GM21390 (cell line): ENCODE measurements around the gene WBP1.
"Not testable (repeated sequence)": the region's sequence is repeated elsewhere in the genome, so short reads cannot be mapped to it uniquely, and the experiment has no call there.

Source experiments
- ATAC-seq: cut with Tn5 transposase; IDR thresholded peaks from one replicate; pipeline ENCODE4 v1.9.1; 2021; ENCODE audit not compliant: unreplicated experiment

Gene WBP1

DNA sequence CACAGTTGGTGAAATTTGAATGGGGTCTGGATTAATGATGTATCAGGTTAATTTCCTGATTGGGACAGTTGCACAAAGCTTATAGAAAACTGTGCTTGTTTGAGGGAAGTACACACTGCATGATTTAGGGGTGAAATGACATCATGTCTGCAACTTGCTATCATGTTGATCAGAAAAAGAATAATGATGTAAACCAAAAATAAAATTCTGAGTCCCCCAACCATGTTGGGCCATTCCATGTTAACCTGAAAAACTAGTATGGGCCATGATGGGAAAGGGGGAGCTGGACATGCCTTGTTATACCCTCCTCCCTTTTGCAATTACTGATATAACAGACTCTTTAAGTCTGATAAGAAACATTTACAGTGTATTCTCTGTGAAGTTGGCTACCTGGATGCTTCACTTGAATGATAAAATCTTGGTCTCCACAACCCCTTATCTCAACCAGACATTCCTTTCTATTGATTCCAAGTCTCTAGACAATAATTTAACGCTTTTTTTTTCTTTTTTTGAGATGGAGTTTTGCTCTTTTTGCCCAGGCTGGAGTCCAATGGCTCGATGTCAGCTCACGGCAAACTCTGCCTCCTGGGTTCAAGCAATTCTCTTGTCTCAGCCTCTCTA is 7.6 kb upstream of the WBP1 start:
- ATAC-seq: no peak

DNA sequence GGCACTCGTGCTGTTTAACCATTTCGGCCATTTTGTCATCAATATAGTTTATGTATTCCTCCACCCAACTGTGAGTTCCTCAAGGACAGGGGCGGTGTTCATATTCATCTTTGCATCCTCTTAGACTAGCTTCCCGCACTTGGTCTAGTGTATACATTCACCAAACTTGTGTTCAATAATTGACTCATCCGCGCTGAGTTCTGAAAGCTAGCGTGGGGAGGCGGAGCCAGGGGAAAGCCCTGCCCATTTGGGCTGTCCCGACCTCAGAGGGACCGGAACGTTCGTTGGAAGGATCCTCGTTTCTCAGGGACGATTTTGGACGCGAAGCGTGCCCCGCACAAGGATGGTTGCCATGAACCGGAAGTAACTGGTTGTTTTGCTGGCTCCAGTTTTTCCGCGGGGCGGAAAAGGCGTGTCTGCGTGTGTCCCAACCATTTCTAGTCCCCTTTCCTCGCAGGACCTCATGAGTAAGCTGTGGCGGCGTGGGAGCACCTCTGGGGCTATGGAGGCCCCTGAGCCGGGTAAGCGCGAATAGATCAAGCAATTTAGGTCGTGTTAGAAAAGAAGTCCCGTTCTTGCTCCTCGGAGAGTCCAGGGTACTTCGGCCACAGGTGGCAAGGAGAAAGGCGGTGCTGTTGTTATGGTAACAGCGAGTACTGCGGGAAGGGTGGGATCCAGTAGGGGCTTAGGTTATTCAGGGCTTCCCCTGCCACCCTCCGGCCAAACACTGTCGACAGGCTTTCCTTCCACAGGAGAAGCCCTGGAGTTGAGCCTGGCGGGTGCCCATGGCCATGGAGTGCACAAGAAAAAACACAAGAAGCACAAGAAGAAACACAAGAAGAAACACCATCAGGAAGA is 3.4 kb upstream of the WBP1 start, which contains the start of gene INO80B:
TSS of gene INO80B (plus strand) at position 434 of the 858 bp plus-strand sequence. CDS start at position 464, 30 bp downstream.
- ATAC-seq: peak; percentile 39

DNA sequence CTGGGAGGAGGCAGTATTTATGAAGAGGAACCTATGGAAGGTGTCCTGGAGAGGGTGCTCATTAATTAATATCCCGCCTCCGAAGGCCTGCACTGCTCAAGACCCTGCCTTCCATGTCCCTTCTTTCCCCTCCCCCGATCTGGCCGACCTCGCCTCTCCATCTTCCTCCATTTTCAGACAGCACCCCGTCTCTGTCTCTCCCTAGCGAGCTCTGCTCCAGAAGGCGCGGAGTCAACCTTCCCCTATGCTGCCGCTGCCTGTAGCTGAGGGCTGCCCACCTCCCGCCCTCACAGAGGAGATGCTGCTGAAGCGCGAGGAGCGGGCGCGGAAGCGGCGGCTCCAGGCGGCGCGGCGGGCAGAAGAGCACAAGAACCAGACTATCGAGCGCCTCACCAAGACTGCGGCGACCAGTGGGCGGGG is 1.1 kb upstream of the WBP1 start:
- ATAC-seq: no peak

DNA sequence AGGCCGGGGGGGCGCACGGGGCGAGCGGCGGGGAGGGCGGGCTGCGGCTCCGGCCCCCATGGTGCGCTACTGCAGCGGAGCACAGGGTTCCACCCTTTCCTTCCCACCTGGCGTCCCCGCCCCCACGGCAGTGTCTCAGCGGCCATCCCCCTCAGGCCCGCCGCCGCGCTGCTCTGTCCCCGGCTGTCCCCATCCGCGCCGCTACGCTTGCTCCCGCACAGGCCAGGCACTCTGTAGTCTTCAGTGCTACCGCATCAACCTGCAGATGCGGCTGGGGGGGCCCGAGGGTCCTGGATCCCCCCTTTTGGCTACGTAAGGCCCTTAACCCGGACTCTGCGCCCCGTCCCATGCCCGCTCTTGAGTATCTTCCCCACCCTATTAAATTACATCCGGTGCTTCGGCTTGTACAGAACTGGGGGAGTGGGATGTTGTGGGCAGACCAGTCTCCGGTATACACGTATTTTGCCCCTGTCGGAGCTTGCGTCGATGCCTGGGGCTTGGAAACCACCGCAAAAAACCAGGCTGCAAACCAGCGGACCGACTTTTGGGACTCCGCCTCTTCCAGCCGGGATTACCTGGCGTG is 598 bp upstream of the WBP1 start:
- peak; percentile 31 for ATAC-seq

DNA sequence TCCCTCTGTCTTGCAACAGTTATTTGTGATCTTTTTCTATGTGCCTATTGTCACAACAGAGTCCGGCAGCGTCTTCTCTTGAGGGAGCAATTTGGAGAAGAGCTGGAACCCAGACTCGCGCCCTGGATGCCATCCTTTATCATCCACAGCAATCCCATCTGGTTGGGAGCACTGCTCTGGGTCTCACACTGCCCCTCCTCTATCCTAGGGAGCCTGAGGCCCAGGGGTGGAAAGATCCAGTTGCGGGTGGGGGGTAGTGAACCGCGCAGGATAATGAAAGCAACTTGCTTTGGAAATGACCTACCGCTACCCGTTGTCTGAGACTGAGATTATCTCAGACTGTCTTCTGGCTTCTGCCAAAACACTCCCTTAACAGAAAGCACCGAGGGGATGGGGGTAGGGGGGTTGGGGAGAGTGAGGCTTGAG is 713 bp downstream of the WBP1 start:
- ATAC-seq: no peak

DNA sequence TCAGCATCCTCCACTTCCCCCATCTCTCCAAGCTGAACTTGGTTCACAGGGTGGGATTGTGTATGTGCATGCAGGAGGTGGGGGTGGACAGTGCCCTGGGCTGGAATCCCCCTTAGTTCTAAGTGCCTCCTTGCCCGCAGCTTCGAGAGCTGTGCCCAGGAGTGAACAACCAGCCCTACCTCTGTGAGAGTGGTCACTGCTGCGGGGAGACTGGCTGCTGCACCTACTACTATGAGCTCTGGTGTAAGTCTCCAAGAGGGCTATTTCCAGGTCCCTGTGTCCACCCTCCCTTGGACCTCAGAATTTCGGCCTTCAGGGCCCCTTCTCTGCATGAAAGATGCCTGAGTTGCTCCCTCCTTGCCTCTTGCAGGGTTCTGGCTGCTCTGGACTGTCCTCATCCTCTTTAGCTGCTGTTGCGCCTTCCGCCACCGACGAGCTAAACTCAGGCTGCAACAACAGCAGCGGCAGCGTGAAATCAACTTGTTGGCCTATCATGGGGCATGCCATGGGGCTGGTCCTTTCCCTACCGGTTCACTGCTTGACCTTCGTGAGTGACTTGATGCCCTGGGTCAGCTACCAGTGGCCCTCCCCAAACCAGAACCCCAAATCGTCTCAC is 1.4 kb downstream of the WBP1 start:
- not testable (repeated sequence) for ATAC-seq

DNA sequence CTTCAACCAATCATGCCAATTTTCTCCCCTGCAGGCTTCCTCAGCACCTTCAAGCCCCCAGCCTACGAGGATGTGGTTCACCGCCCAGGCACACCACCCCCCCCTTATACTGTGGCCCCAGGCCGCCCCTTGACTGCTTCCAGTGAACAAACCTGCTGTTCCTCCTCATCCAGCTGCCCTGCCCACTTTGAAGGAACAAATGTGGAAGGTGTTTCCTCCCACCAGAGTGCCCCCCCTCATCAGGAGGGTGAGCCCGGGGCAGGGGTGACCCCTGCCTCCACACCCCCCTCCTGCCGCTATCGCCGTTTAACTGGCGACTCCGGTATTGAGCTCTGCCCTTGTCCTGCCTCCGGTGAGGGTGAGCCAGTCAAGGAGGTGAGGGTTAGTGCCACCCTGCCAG is 1.9 kb downstream of the WBP1 start:
- not testable (repeated sequence) for ATAC-seq

DNA sequence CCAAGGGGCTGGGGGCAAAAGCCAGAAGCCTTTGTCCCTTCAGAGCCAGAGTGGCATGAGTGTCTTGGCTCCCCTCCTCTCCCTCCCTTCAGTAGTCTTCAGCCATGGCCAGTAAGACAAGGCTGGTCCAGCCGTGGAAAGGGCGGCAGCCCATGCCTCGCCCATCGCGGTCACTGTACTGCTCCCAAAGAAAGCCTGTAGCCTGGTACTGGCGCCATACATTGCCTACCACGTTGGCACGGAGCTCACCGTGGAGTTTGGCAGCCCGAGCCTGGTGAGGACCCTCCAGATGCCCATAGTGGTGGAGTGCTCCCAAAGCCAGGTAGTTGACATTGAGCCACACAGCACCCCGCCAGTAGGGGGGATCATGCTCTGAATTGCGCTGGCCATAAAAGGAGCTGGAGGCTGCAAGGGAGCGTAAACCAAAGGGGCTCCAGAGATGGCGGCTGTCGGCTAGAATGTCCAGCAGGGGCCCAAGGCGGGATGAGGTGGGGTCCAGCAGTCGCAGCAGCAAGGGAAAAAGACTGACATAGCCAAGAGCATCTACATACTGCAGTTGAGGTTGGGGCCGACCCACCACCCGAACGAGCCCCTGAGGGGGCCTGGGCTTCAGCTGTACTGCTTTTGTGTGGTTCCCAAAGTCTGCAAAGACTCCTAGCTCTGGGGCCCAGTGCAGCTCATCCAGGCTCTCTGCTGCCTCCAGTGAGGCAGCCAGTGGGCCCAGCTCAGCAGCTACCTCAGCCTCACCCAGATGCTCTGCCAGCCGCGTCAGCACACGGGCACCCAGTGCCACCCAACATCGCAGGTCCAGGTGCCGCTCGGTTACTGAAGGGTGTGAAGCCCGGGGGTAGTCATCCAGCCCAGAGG is 3.2 kb downstream of the WBP1 start:
- no peak for ATAC-seq

DNA sequence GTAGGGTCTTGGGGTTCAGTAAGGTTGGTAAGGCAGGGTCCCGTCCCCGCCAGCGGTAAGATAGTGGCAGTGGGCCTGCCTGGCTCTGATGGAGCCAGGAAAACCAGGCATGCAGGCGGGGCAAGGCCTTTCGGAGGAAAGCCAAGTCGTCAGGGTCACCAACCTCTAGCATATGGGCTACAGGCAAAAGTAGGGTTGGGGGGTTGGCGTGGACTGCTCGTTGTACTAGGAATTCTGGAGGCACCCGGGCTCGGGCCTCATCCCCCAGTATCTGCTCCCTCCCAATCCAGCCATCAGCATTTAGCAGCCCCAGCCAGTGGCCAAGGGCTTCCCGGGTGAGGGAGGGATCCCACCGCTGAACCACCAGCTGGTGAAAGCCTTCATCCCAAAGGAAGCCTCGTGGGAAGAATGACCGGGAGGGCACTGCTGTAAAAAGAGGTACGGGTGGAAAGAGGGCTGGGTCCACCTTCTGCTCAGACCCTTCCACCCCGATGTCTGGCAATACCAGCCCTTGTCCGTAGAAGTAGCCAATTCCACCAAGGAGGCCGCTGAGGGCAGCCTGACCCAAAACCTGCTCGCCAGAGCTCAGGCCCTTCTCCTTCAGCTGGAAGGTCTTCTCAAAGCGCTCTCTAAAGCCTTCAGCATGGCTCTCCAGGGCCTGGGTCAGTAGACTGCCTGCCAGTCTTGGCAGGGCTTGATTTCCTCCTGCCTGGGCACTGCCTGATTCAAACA is 4.0 kb downstream of the WBP1 start:
- no peak for ATAC-seq

DNA sequence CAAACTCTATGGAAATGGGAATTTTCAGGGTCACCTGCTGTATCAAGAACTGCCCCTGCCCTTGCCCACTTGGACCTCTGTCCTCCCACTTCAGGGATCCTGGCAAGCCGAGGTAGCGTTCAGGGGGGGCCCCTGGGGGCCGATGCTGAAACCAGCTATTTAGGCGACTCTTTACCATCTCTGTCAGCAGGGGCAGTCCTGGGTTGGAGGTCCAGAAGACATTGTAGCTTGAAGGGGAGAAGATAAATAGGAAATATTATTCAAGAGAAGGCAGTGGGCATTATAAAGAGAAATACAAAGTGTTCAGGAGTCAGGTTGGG is 4.5 kb downstream of the WBP1 start:
- no peak for ATAC-seq

DNA sequence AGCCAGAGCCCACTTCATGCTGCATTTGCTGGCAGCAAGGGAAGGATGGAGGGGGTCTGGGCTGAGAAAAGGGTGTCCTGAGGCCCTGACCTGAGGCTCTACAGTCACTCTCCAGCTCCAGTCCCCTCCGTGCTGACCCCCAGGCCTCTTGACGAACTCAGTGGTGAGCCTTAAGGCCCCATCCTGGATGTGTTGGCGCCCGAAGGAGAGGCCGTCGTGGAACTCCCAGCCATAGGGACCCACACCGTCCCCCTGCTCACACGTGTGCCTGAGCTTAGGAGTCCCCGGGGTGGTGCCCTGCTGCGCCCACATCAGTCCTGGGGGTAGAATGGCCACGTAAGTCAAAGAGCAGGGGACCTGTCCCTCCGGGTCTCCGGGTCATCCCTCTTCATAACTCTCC is 6.2 kb downstream of the WBP1 start:
- peak; percentile 6 for ATAC-seq

DNA sequence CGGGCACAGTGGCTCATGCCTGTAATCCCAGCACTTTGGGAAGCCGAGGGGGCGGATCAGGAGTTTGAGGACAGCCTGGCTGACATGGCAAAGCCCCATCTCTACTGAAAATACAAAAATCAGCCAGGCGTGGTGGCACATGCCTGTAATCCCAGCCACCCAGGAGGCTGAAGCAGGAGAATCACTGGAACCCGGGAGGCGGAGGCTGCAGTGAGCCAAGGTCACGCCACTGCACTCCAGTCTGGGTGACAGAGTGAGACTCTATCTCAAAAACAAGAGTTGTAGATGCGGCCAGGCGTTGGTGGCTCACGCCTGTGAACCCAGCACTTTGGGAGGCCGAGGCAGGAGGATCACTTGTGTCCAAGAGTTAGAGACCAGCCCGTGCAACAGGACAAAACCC is 12.5 kb downstream of the WBP1 start:
- not testable (repeated sequence) for ATAC-seq

DNA sequence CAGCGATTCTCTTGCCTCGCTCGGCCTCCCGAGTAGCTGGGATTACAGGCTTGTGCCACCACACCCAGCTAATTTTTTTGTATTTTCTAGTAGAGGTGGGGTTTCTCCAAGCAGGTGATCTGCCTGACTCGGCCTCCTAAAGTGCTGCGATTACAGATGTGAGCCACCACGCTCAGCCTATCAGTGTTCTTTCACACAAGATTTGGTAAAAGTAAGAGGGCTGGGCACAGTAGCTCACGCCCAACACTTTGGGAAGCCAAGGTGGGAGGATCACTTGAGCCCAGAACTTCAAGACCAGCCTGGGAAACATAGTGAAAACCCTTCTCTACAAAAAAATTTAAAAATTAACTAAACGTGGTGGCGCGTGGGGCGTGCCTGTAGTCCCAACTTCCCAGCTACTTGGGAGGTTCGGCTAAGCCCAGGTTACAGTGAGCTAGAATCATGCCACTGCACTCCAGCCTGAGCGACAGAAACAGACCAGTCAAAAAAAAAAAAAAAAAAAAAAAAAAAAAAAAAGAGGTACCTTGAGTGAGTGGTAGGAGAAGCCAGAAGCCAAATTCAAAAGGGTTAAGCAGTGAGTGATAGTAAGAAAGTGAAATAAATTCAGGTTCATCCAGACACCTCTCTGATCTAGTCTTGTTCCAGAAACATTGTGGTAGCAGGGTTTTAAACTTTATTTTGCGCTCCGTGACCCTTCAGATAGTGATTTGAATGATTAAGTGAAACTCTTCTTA is 13.3 kb downstream of the WBP1 start:
- no peak for ATAC-seq

DNA sequence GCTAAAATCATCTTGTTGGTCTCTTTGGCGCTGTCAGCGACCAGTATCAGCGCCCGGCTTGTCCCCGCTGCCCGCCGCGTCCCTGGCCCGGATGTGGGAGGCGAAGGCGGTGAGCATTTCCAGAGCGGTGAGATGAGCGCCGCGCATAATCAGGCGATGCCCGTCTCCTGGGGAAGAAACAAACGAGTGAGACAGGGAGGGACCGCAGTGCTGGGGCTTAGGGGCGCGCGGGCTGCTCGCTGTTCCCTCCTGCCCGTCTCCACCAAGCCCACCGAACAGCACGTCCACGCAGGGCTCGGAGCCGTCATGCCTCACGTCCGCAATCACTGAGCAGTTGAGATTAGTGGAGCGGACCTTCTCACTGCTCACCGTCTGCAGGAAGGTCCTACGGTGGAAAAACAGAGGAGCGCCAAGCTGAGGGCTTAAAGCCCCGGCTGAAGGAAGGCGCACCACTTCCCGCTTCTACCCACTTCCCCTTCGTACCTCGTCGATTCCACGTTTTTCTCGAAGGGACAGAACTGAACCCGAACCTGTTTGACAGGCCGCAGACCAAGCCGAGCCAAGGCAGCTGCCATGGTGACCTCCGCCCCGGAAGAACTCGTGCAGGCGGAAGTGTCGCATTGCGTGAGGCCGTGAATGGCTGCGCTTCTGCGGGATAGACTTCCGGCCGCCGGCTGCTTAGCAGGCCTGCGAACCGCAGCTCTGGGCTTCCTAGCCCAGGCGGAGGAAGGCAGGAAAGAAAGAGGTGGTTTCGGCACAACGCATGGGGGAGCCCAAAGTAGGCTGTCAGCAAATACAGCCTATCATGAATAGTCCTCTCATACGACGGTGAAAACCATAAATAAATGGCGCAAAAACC is 14.1 kb downstream of the WBP1 start, which contains the start of gene MRPL53:
TSS of gene MRPL53 (minus strand) at position 595 of the 859 bp plus-strand sequence. CDS start at position 575, 20 bp downstream.
- peak; percentile 91 for ATAC-seq

DNA sequence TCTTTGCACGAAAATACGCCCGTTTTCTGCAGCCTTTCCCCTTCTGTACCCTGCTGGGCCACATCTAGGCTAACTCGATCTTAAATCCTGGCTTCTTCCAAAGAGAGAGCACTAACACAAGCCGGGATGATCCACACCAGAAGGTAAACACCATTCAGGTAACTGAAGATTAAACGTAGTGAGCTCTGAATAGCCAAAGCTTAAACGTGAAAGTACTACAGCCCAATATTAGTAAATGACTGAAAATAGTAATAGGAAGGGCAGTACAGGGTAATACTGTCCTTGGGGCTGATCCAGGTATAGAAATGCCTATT is 14.7 kb downstream of the WBP1 start:
- ATAC-seq: no peak

DNA sequence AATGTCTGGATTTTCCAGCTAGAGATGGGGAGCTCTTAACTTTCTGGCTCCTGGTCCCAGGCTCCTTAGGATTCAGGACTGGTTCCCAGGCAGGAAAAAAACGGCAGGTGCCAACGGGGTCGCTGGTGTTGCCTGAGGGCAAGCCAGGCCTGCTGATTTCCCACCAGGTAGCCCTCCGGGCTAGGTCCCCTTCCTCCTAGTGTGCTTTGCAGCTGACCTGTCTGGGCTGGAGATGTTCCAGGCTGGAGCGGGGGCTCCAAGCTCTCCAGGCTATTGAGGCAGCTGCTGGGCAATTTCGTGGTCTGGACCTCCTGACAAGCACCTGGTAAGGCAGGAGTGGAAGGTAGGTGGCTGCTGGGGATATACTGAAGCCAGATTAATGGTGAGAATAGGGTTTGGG is 16.2 kb downstream of the WBP1 start:
- ATAC-seq: no peak

DNA sequence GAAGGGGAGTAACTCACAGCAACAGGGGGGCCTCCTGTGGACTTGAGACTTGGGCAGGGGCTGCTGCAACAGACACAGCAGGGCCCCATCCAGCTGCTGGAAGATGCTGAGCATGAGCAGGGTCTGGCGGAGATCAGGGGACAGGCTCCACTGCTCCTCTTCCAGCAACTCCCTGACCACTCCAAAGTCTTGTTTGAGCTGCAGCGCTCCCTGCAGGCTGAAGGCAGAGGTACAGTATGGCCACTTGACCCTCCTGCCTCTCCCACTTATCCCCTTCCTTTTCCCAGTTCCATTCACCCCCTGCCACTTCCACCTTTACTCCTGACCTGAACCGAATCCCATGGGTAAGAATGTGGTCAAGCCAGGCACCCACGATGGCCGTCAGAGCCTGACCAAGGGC is 16.7 kb downstream of the WBP1 start:
- no peak for ATAC-seq

DNA sequence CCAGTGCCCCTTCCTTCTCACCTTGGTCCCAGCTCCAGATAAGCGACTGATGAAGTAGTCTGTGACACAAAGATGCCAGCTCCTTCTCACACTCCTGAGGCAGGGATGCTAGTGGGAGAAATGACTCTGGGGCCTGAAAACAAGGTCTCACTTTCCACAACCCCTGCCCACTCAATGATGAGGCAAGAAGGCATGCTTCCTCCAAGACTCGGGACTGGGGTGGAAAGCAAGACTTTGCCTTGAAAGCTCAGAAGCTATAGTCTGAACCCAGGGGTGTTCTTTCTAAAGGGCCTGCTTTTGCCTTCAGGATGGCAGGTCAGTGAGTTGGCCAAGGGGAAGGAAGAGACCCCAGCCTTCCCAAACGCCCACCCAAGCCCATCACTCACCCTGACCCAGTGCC is 23.2 kb downstream of the WBP1 start:
- ATAC-seq: no peak
